Smooth muscle cell (in vitro differentiated cells): ENCODE measurements around the gene DENND2A. TPM values are rescaled to one million over a fixed set of nuclear protein-coding genes. Genes with fewer than 3 reads are reported as not detected.

Experiments used
- DNase-seq: peaks from one replicate; lab custom pipeline; 2025; ENCODE audit not compliant: unreplicated experiment; lab: John Stamatoyannopoulos, UW
- H2AFZ ChIP-seq: fragments of 200-600 bp; sonication (generic); 2 replicates; pipeline ENCODE4 v1.6.0; 2016; ENCODE audit warnings: antibody characterized with exemption, low read depth, mild to moderate bottlenecking
- H3F3A ChIP-seq: fragments of 200-600 bp; sonication (generic); 2 replicates; pipeline ENCODE4 v1.6.0; 2017; ENCODE audit warnings: antibody characterized with exemption, low read depth
- H3K27ac ChIP-seq: fragments of 200-600 bp; sonication (generic); 2 replicates; pipeline ENCODE4 v1.5.1; 2016; ENCODE audit warnings: low read depth, mild to moderate bottlenecking
- H3K27me3 ChIP-seq: fragments of 200-600 bp; sonication (generic); 2 replicates; pipeline ENCODE4 v1.6.1; 2016; ENCODE audit warnings: low read depth, mild to moderate bottlenecking
- H3K36me3 ChIP-seq: fragments of 200-600 bp; sonication (generic); 2 replicates; pipeline ENCODE4 v1.5.1; 2016; ENCODE audit warnings: low read depth
- H3K4me1 ChIP-seq: fragments of 200-600 bp; sonication (generic); 2 replicates; pipeline ENCODE4 v1.5.1; 2016; ENCODE audit warnings: low read depth
- H3K4me2 ChIP-seq: fragments of 200-600 bp; sonication (generic); 2 replicates; pipeline ENCODE4 v1.6.0; 2016; ENCODE audit warnings: mild to moderate bottlenecking
- H3K4me3 ChIP-seq: fragments of 200-600 bp; sonication (generic); 2 replicates; pipeline ENCODE4 v1.5.1; 2016; ENCODE audit warnings: mild to moderate bottlenecking
- H3K79me2 ChIP-seq: fragments of 200-600 bp; sonication (generic); 2 replicates; pipeline ENCODE4 v1.6.0; 2016; ENCODE audit warnings: low read depth, mild to moderate bottlenecking
- H3K9ac ChIP-seq: fragments of 200-600 bp; sonication (generic); 2 replicates; pipeline ENCODE4 v1.6.0; 2016; ENCODE audit warnings: low read depth
- H3K9me3 ChIP-seq: fragments of 200-600 bp; sonication (generic); replicated peaks from 2 replicates; pipeline ENCODE4 v1.5.1; 2016; ENCODE audit warnings: low read depth
- H4K20me1 ChIP-seq: fragments of 200-600 bp; sonication (generic); 2 replicates; pipeline ENCODE4 v1.6.0; 2016; ENCODE audit warnings: low read depth
- CTCF ChIP-seq: fragments of 200-600 bp; sonication (generic); IDR thresholded peaks from 2 replicates; pipeline ENCODE4 v1.5.1; 2017; ENCODE audit warnings: borderline replicate concordance, mild to moderate bottlenecking, antibody characterized with exemption; ENCODE audit not compliant: insufficient read depth, poor library complexity, severe bottlenecking
- WGBS: methylation state at CpG from one replicate; pipeline ENCODE4 v1.1.7; 2016; ENCODE audit warnings: low lambda C conversion rate; 5-methylcytosine and 5-hydroxymethylcytosine counted together
- polyA plus RNA-seq: library from polyadenylated mRNA; unstranded; fragments of >200 nt; fragmentation: Nextera tagmentation; extraction: Ambion mirVana; gene quantifications from 2 replicates; pipeline ENCODE4 v1.2.1, GENCODE V29; 2016
- total RNA-seq: library from RNA; depleted of rRNA; stranded (reverse); fragments of >200 nt; gene quantifications from 2 replicates; pipeline ENCODE4 v1.2.3, GENCODE V29; 2014

DENND2A gene
- total and polyA plus RNA-seq, 2 experiments from 2014 or later = 1.8 to 4.6 TPM

GRCh38 chr7:140484479-140484878 lies 156.1 kb downstream of the DENND2A start:
- no peak overlapping the region for H3K4me3 ChIP-seq
- no peak for DNase-seq
- no peak overlapping the region for H3K9ac ChIP-seq
- no peak overlapping the region for H3K27ac ChIP-seq
- no peaks in the 10 kb centered on the region for H3K27me3 ChIP-seq
- no peaks in the 10 kb centered on the region for H3K9me3 ChIP-seq
- H2AFZ ChIP-seq = no peak overlapping the region
- H3K4me1 ChIP-seq = no peaks in the 10 kb centered on the region
- no peak overlapping the region for H3K4me2 ChIP-seq
- H3K79me2 ChIP-seq = no peaks in the 10 kb centered on the region
- TF ChIP-seq CTCF = no peak
- H3K36me3 ChIP-seq = no peaks in the 10 kb centered on the region
- H3F3A ChIP-seq = no peaks in the 10 kb centered on the region
- H4K20me1 ChIP-seq = no peaks in the 10 kb centered on the region
- WGBS = 88% methylated on average over 3 of the region's 3 CpGs

GRCh38 chr7:140479739-140480084 lies 160.9 kb downstream of the DENND2A start:
- Histone ChIP-seq H3K9me3 (no peaks in the 10 kb centered on the region), H3K79me2 (peaks cover 41% of the 10 kb centered on the region), H3K4me2 (peak overlapping the region; percentile 99), H3K27me3 (no peaks in the 10 kb centered on the region), H3F3A (no peaks in the 10 kb centered on the region), H3K4me1 (no peaks in the 10 kb centered on the region), H2AFZ (peak overlapping the region; percentile 88), H3K4me3 (peak overlapping the region; percentile 100), H3K36me3 (no peaks in the 10 kb centered on the region), H3K9ac (no peak overlapping the region), H3K27ac (no peak overlapping the region), H4K20me1 (peaks cover 40% of the 10 kb centered on the region)
- WGBS = 23% methylated on average over 2 of the region's 2 CpGs
- no peak for TF ChIP-seq CTCF
- no peak for DNase-seq

GRCh38 chr7:140479062-140479738 lies 161.4 kb downstream of the DENND2A start, which contains the start of gene MKRN1:
MKRN1 (minus strand) TSS chr7:140479505; CDS start chr7:140479344, 161 bp downstream.
- H3K4me2 ChIP-seq = peak within 1 kb of the TSS; percentile 99
- peak within 1 kb of the TSS; percentile 88 for H2AFZ ChIP-seq
- peaks cover 46% of the 10 kb centered on the region for H3K79me2 ChIP-seq
- H4K20me1 ChIP-seq = peaks cover 45% of the 10 kb centered on the region
- peak within 1 kb of the TSS; percentile 69 for H3K27ac ChIP-seq
- H3K4me3 ChIP-seq = peak within 1 kb of the TSS; percentile 100
- under 1% methylated on average over 21 of the region's 71 CpGs for WGBS
- no peaks in the 10 kb centered on the region for H3K4me1 ChIP-seq
- no peaks in the 10 kb centered on the region for H3K9me3 ChIP-seq
- TF ChIP-seq CTCF = no peak
- no peaks in the 10 kb centered on the region for H3K36me3 ChIP-seq
- H3F3A ChIP-seq = no peaks in the 10 kb centered on the region
- DNase-seq = peak; percentile 71
- peak within 1 kb of the TSS; percentile 86 for H3K9ac ChIP-seq
- no peaks in the 10 kb centered on the region for H3K27me3 ChIP-seq
